GM13976 (cell line): ENCODE results near the gene SAP30BP.

Experiments used
- DNase-seq: peaks from one replicate; pipeline ENCODE4 v3.0.0; 2012; ENCODE audit warnings: low spot score
- in situ Hi-C: fragments of 300-500 bp; cut with MboI; formaldehyde crosslinking; loops from one replicate; pipeline ENCODE4 v1.12.0; 2022; ENCODE audit warnings: low sequenced_read_pairs, mixed read lengths, inconsistent platforms; ENCODE audit not compliant: unreplicated experiment
- TF ChIP-seq, protein P1 (sequence below): IDR thresholded peaks from 2 replicates; pipeline ENCODE4 v1.5.1; 2012; ENCODE audit warnings: borderline replicate concordance, mild to moderate bottlenecking; ENCODE audit not compliant: insufficient read depth; ENCODE audit errors: extremely low read depth, missing control alignments, control extremely low read depth

SAP30BP gene

DNA sequence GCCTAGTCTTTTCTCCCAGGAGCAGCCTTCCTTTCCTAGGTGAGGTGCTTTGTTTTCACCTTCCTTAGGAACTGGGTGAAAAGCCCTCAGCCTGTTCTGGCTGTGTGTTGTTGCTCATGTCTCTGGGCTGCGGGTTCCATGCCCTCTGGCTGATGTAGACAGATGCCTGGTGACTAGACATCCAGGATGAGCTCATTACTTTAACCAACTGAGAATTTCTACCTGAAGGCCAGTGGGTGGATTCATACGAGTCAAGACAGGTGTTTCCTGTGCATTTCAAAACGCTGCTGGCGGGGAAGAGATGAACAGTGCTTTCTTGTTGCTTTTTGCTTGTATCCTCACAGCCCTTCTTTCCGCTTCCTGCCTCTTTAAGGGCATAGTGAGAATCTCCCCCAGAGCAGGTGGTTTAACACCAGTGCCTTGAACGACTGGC is 22.3 kb downstream of the SAP30BP start:
- TF ChIP-seq, protein P1, sequence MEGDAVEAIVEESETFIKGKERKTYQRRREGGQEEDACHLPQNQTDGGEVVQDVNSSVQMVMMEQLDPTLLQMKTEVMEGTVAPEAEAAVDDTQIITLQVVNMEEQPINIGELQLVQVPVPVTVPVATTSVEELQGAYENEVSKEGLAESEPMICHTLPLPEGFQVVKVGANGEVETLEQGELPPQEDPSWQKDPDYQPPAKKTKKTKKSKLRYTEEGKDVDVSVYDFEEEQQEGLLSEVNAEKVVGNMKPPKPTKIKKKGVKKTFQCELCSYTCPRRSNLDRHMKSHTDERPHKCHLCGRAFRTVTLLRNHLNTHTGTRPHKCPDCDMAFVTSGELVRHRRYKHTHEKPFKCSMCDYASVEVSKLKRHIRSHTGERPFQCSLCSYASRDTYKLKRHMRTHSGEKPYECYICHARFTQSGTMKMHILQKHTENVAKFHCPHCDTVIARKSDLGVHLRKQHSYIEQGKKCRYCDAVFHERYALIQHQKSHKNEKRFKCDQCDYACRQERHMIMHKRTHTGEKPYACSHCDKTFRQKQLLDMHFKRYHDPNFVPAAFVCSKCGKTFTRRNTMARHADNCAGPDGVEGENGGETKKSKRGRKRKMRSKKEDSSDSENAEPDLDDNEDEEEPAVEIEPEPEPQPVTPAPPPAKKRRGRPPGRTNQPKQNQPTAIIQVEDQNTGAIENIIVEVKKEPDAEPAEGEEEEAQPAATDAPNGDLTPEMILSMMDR = no peak
- peak; percentile 48 for DNase-seq
- in situ Hi-C loops = no loop called here

DNA sequence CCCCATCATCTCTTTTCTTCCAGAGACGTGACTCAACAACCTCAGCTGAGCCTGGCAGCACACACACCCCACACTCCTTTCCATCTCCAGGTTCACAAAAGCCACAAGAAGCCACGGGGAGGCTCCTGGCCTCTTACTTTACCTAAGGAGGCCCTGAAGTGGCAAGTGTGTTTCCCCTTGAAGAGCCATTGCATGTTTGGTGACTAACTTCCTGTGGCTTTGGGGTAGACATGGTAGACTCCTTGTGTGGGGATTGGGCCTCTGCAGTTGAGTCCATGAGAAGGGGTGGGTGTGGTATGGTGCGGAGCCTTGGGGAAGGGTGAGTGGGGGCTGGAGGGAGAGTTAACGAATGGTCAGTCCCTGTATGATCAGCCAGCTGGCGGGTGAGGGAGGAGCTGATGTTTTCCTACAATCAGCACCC is 24.2 kb downstream of the SAP30BP start:
- in situ Hi-C loops = no loop called here
- DNase-seq = no peak
- TF ChIP-seq, protein P1 = no peak

DNA sequence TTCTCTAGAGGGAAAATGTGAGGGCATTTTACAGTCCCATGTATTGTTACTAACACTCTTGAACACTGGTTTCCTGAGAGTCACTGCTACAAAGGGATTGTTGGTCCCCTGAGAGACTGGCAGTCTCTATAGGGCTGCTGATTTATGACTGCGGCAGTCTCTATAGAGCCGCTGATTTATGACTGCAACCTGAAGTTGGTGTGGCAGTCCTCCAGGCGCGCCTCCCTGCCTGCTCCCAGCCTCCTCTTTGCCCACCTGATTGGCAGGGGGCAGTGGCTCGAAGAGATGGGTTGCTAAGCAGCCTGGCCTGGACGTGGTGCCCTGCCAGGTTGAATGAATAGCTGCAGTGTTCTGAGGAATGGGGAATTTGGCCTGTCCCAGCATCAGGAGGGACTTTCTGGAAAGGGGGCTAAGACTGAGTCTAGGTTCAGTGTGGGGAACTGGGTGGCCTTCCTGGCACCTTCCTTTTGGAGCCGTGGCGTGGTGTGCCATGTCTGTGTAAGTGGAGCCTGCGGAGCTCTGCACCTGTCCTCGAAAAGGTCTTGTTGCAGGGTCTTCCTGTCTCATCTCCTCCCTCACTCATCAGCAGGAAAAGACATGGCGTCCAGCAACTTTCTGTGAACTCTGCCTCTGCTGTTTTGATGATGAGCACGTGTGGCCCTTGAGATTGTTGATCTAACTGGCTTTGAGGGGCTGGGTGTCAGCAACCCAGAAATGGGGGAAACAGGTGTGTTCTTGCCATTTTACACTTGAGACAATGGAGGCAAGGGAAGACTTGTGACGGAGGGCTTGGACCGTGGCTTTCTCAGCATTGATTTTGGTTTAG is 24.9 kb downstream of the SAP30BP start:
- in situ Hi-C loops = no loop called here
- TF ChIP-seq, protein P1 = no peak
- DNase-seq = no peak

DNA sequence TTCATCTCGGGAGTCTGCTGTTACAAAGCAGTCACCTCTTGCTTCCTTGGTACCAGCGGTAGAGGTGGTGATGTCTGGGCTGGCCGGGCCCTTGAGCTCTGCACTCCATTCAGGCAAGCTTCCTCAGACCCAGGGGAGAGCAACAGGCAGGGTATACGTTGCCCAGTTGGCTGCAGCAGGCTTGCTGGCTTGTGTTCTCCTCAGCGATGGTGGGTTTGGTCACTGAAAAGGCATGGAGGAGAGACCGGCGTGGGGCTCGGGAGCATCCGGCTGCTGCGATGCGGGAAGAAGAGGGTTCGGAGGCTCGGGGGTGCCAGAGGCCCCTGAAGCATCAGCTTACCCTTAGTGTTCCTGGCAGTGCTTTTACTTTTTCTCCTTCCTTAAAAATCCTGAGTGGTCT is 25.8 kb downstream of the SAP30BP start:
- no peak for DNase-seq
- TF ChIP-seq, protein P1 = no peak
- in situ Hi-C loops = no loop called here

DNA sequence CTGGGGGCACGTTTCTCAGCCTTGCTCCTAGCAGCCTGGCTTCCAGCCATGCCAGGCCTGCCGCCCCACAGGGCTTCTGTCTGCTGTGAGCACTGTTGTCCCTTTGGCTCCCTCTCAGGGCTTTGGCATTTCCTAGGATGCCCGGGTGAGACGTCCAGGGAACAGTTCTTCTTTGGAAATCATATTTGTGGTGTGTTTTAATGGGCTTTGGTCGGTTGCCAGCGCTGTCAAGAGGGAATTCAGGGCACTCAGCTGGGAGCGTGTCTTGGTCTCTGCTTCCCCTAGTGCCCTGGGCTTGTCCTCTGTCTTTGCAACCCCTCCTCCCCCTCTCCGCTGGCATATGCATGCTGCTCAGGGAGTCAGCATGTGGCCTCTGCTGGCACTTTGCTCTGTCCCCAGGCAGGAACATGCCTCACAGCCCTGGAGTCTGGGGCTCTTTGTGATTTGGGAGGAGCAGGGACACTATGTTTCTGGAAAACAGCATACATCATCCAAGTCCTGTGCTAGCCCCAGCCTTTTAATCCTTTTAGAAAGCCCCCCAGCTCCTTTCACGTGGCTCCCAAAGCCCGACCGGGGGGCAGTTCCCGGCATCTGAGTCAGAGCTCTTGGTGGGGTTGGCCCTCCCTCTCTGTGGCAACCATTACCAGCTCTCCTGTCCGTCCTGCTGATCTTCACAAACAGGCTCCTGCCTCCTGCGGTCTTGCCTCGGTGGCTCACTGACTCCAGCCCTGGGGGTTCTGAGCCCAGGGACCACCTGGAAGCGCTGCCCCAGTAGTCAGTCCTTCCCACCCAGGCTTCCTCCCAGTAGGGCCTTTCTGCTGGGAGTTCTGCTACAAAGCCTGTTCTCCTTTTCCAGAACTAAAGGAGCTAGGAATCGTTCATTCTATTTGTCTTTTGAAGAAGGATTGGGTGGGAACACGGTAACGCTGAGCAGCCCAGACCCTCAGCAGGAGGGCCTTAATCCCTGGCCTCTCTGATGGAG is 26.7 kb downstream of the SAP30BP start:
- TF ChIP-seq, protein P1 = no peak
- DNase-seq = no peak
- in situ Hi-C loops = no loop called here

DNA sequence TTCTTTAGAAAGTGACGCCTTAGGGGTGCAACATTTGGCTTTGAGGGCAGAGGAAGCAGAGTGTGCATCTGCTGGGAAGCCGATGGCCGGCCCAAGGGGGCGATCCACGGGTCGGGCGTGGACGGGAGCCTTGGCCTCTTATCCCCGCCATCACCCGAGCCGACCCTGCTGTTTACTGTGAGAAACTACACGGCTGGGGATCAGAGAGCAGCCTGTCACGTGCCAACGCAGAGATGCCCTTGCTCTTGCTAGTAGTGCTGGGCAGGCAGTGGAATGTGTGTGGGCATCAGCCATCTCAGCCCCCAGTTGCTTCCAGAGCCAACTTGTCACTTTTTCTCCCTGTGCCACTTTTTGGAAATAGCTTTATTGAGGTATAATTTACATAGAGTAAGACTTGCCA is 27.4 kb downstream of the SAP30BP start:
- in situ Hi-C loops = no loop called here
- no peak for DNase-seq
- TF ChIP-seq, protein P1 = no peak
